H1 (cell line): Measurements from ENCODE around the gene FMNL1. TPM values are rescaled to one million over a fixed set of nuclear protein-coding genes. Genes with fewer than 3 reads are reported as not detected.

Experiments used
- CTCF ChIA-PET: fragments of 300-600 bp; sonication (Branson Sonifier 250); formaldehyde crosslinking; loops from one replicate; lab custom pipeline; 2021; ENCODE audit not compliant: partially characterized antibody; lab: Charles Lee
- POLR2A ChIA-PET: fragments of 300-600 bp; sonication (Branson Sonifier 250); formaldehyde crosslinking; loops from one replicate; lab custom pipeline; 2021; ENCODE audit warnings: inconsistent platforms; ENCODE audit not compliant: partially characterized antibody; lab: Charles Lee
- DNase-seq, 2 experiments: peaks; one replicate each; pipeline versions ENCODE4 v3.0.0 to v3.0.0-alpha.2; 2010 to 2022; ENCODE audit warnings: low spot score in 2 of 2, low read depth in 1 of 2, mixed read lengths in 1 of 2
- FAIRE-seq: peaks from 2 replicates; lab custom pipeline; 2011; peaks lifted over from hg19 to GRCh38; lab: Jason Lieb, UNC
- H2AFZ ChIP-seq: 2 replicates; pipeline ENCODE4 v1.8.1; 2012; ENCODE audit warnings: low read length, inconsistent platforms
- H2AK5ac ChIP-seq: 2 replicates; pipeline ENCODE4 v1.6.1; 2013; ENCODE audit warnings: low read depth, low read length
- H2BK120ac ChIP-seq: replicated peaks from 2 replicates; pipeline ENCODE3; 2013; ENCODE audit warnings: low read depth, low read length, inconsistent platforms
- H2BK12ac ChIP-seq: 2 replicates; pipeline ENCODE4 v1.6.1; 2013; ENCODE audit warnings: low read depth, low read length
- H2BK15ac ChIP-seq: 2 replicates; pipeline ENCODE4 v1.6.1; 2013; ENCODE audit warnings: low read length
- H2BK20ac ChIP-seq: 2 replicates; pipeline ENCODE4 v1.6.1; 2013; ENCODE audit warnings: low read length
- H2BK5ac ChIP-seq: 2 replicates; pipeline ENCODE4 v1.6.1; 2013; ENCODE audit warnings: low read depth, low read length
- H3K14ac ChIP-seq: 2 replicates; pipeline ENCODE4 v1.6.1; 2013; ENCODE audit warnings: inconsistent platforms; ENCODE audit not compliant: insufficient read length
- H3K18ac ChIP-seq: 2 replicates; pipeline ENCODE4 v1.6.1; 2013; ENCODE audit warnings: low read length; ENCODE audit errors: extremely low read depth
- H3K23ac ChIP-seq: 2 replicates; pipeline ENCODE4 v1.6.1; 2013; ENCODE audit warnings: inconsistent platforms; ENCODE audit not compliant: insufficient read length
- H3K23me2 ChIP-seq: 2 replicates; pipeline ENCODE4 v1.6.1; 2013; ENCODE audit warnings: low read depth, low read length
- H3K27ac ChIP-seq: 2 replicates; pipeline ENCODE4 v1.6.1; 2011; ENCODE audit warnings: low read depth, low read length, inconsistent platforms
- H3K27me3 ChIP-seq, 4 experiments: replicated peaks in 1 of 4; 1 replicate in 1 of 4; 2 replicates in 3 of 4; pipeline versions ENCODE4 v1.6.1 to v1.8.1; 2011 to 2013; ENCODE audit warnings: low read length in 3 of 4, mild to moderate bottlenecking in 3 of 4, inconsistent platforms in 2 of 4, mixed read lengths in 2 of 4, moderate library complexity in 1 of 4; ENCODE audit not compliant: control insufficient read depth in 3 of 4, insufficient read depth in 3 of 4; ENCODE audit errors: extremely low read depth in 1 of 4
- H3K36me3 ChIP-seq, 4 experiments: 2 replicates each; pipeline versions ENCODE4 v1.6.1 to v1.8.1; 2011 to 2013; ENCODE audit warnings: mild to moderate bottlenecking in 4 of 4, low read length in 3 of 4, moderate library complexity in 2 of 4, control low read depth in 1 of 4, inconsistent platforms in 1 of 4; ENCODE audit not compliant: insufficient read depth in 4 of 4, control insufficient read depth in 2 of 4
- H3K4ac ChIP-seq: replicated peaks from 2 replicates; pipeline ENCODE3; 2013; ENCODE audit warnings: low read length, low read depth, mixed read lengths, inconsistent platforms; ENCODE audit not compliant: insufficient read length
- H3K4me1 ChIP-seq, 4 experiments: replicated peaks in 1 of 4; 1 replicate in 1 of 4; 2 replicates in 3 of 4; pipeline versions ENCODE4 v1.6.1 to v1.8.1; 2011 to 2013; ENCODE audit warnings: low read length in 3 of 4, inconsistent platforms in 2 of 4, mixed read lengths in 1 of 4; ENCODE audit not compliant: insufficient read depth in 4 of 4, control insufficient read depth in 3 of 4
- H3K4me2 ChIP-seq, 2 experiments: 2 replicates each; pipeline versions ENCODE4 v1.6.1 to v1.8.1; 2011 to 2013; ENCODE audit warnings: low read depth in 2 of 2, low read length in 2 of 2, control low read depth in 1 of 2, inconsistent platforms in 1 of 2, mild to moderate bottlenecking in 1 of 2; ENCODE audit not compliant: insufficient read depth in 1 of 2
- H3K4me3 ChIP-seq, 4 experiments: fragments of 200-600, 300-600 bp in 1 of 4; sonication (generic), shearing (Covaris generic), sonication (Bioruptor Twin) in 1 of 4; 2 replicates each; pipeline versions ENCODE4 v1.5.1 to v1.8.1; 2011 to 2016; ENCODE audit warnings: low read length in 4 of 4, low read depth in 3 of 4, control low read depth in 2 of 4, inconsistent platforms in 2 of 4, mild to moderate bottlenecking in 2 of 4, mixed read lengths in 1 of 4, moderate library complexity in 1 of 4; ENCODE audit not compliant: insufficient read depth in 2 of 4; ENCODE audit errors: extremely low read depth in 1 of 4
- H3K56ac ChIP-seq: replicated peaks from 2 replicates; pipeline ENCODE3; 2013; ENCODE audit warnings: low read depth, mild to moderate bottlenecking, mixed read lengths, low read length, inconsistent platforms; ENCODE audit not compliant: insufficient read length
- H3K79me1 ChIP-seq: 2 replicates; pipeline ENCODE4 v1.6.1; 2013; ENCODE audit warnings: low read depth, low read length, control low read depth
- H3K79me2 ChIP-seq, 2 experiments: 2 replicates each; pipeline versions ENCODE4 v1.6.1 to v1.8.1; 2012 to 2013; ENCODE audit warnings: low read length in 2 of 2, mild to moderate bottlenecking in 2 of 2, inconsistent platforms in 1 of 2; ENCODE audit not compliant: insufficient read depth in 2 of 2, control insufficient read depth in 1 of 2
- H3K9ac ChIP-seq, 4 experiments: replicated peaks in 1 of 4; 1 replicate in 1 of 4; 2 replicates in 3 of 4; pipeline versions ENCODE4 v1.6.1 to v1.8.1; 2011 to 2013; ENCODE audit warnings: low read depth in 3 of 4, low read length in 3 of 4, control low read depth in 2 of 4, mild to moderate bottlenecking in 2 of 4, moderate library complexity in 2 of 4, inconsistent platforms in 1 of 4; ENCODE audit errors: extremely low read depth in 1 of 4
- H3K9me3 ChIP-seq, 2 experiments: 2 replicates each; pipeline versions ENCODE4 v1.6.1 to v1.8.1; 2012 to 2013; ENCODE audit warnings: mild to moderate bottlenecking in 2 of 2, moderate library complexity in 2 of 2, control low read depth in 1 of 2, inconsistent platforms in 1 of 2, low read depth in 1 of 2, low read length in 1 of 2, mixed read lengths in 1 of 2; ENCODE audit not compliant: insufficient read depth in 2 of 2
- H4K20me1 ChIP-seq, 2 experiments: replicated peaks in 1 of 2; 2 replicates each; pipeline versions ENCODE3 to v1.8.1; 2011 to 2013; ENCODE audit warnings: inconsistent platforms in 2 of 2, low read length in 2 of 2, mild to moderate bottlenecking in 1 of 2; ENCODE audit not compliant: insufficient read depth in 2 of 2, control insufficient read depth in 1 of 2
- H4K5ac ChIP-seq: 2 replicates; pipeline ENCODE4 v1.6.1; 2013; ENCODE audit warnings: low read length, low read depth, mixed read lengths, inconsistent platforms; ENCODE audit not compliant: insufficient read length
- H4K8ac ChIP-seq: 2 replicates; pipeline ENCODE4 v1.8.0; 2013; ENCODE audit warnings: mild to moderate bottlenecking, moderate library complexity, low read length, inconsistent platforms; ENCODE audit not compliant: insufficient read depth; ENCODE audit errors: extremely low read depth
- H4K91ac ChIP-seq: replicated peaks from 2 replicates; pipeline ENCODE3; 2013; ENCODE audit warnings: low read length, mixed read lengths, inconsistent platforms; ENCODE audit not compliant: insufficient read length
- CEBPB ChIP-seq: IDR thresholded peaks from 2 replicates; pipeline ENCODE4 v1.6.1; 2012; ENCODE audit warnings: low read depth, low read length
- MAFK ChIP-seq: IDR thresholded peaks from 2 replicates; pipeline ENCODE4 v1.6.1; 2012; ENCODE audit warnings: low read depth, mild to moderate bottlenecking, improper control_type of control experiment, low read length
- PHF8 ChIP-seq: fragments of 200-600 bp; sonication (generic); conservative IDR thresholded peaks from 2 replicates; pipeline ENCODE4 v1.7.1; 2012; ENCODE audit warnings: low read depth, mild to moderate bottlenecking, inconsistent platforms, low read length, moderate library complexity
- POU5F1 ChIP-seq: IDR thresholded peaks from 2 replicates; pipeline ENCODE4 v1.6.1; 2011; ENCODE audit warnings: low read depth, mild to moderate bottlenecking, low read length, moderate library complexity
- SUZ12 ChIP-seq: fragments of 200-600 bp; sonication (generic); IDR thresholded peaks from 2 replicates; pipeline ENCODE4 v1.6.1; 2012; ENCODE audit warnings: mild to moderate bottlenecking, inconsistent platforms, low read length, moderate library complexity, mixed read lengths
- ZNF274 ChIP-seq: IDR thresholded peaks from 2 replicates; pipeline ENCODE4 v1.7.0; 2012; ENCODE audit warnings: low read length, borderline replicate concordance; ENCODE audit errors: extremely low read depth
- WGBS, 2 experiments: shearing (Covaris generic) in 1 of 2; methylation state at CpG; one replicate each; pipeline versions ENCODE4 v1.1.6 to v1.1.7; 2013 to 2015; ENCODE audit warnings: low lambda C conversion rate in 2 of 2, mixed read lengths in 2 of 2, inconsistent platforms in 1 of 2, low coverage in 1 of 2, missing lambda C conversion rate in 1 of 2; ENCODE audit not compliant: insufficient replicate concordance in 2 of 2, insufficient coverage in 1 of 2, insufficient read length in 1 of 2; ENCODE audit errors: extremely low coverage in 1 of 2, missing lambda C conversion rate in 1 of 2; 5-methylcytosine and 5-hydroxymethylcytosine counted together
- polyA plus RNA-seq, 7 experiments: library from polyadenylated mRNA; depleted of rRNA in 3 of 7; stranded (reverse) in 5 of 7; unstranded in 2 of 7; fragments of >200 nt in 5 of 7; fragments of 200-250 nt in 2 of 7; gene quantifications; 1 replicate in 5 of 7; 2 replicates in 1 of 7; 4 replicates in 1 of 7; pipeline versions ENCODE4 v1.2.1 to v1.2.3, GENCODE V29; 2011 to 2013; ENCODE audit warnings: missing spikeins in 2 of 7, mixed read lengths in 2 of 7
- total RNA-seq: library from RNA; stranded (reverse); fragmentation: NEBNext Ultra II Directional; extraction: Animal tissue kit (Norgen Biotek cat#: 25700); gene quantifications from 2 replicates; pipeline ENCODE4 v1.2.1, GENCODE V29; 2021

Gene FMNL1
- total and polyA plus RNA-seq, 2 of the 8 experiments (the other 6 are each of a cell fraction or from before 2014, with no cell fraction given) = 2.5 to 8.6 TPM

DNA sequence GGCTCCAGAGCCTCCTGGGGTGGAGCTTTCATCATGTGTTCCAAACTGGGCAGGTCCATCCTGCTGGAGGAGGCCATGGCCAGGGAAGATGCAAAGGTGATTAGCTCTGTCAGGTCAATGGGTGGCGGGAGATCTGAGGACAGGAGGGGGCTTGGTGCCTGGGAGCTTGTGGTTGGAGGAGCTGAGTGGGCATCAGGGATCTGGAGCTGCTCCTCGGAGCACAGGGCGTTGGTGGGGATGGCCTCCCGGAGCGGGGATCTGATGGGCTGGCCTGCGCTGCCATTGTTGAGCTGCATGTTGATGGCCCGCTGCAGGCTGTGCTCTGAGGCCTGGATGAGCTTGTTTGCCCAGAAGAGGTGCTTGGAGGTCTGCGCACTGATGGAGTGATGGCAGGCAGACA is 33.7 kb downstream of the FMNL1 start:
- Histone ChIP-seq H2AK5ac (0 out of 2 replicates have a peak overlapping the region, but pooled peaks have one; percentile 15), H3K79me1 (peaks cover 3% of the 10 kb centered on the region; the same call in 1 of the 2 replicates), H2BK20ac (no peak overlapping the region), H4K20me1 (no peaks in the 10 kb centered on the region), H3K27ac (no peak overlapping the region), H3K4ac (no peak overlapping the region), H4K5ac (no peak overlapping the region), H3K56ac (no peak overlapping the region), H2AFZ (no peak overlapping the region), H3K27me3 (no peaks in the 10 kb centered on the region; a peak in 1 of 7 replicates), H3K4me2 (no peak overlapping the region), H4K8ac (no peak overlapping the region; the same call in 1 of the 2 replicates), H3K36me3 (peaks cover 0 to 3% (median 0%) of the 10 kb centered on the region in 4 experiments; a peak in 1 of 8 replicates), H3K23ac (no peak overlapping the region), H3K79me2 (no peaks in the 10 kb centered on the region), H3K9ac (no peak overlapping the region), H3K23me2 (no peaks in the 10 kb centered on the region; the same call in 1 of the 2 replicates), H2BK12ac (0 out of 2 replicates have a peak overlapping the region, but pooled peaks have one; percentile 50), H3K14ac (no peak overlapping the region), H3K4me1 (peaks cover 0 to 13% (median 5%) of the 10 kb centered on the region in 4 experiments; a peak in 6 of 7 replicates), H2BK120ac (no peak overlapping the region), H2BK5ac (peak overlapping the region; percentile 44; the same call in 1 of the 2 replicates), H4K91ac (peak overlapping the region; percentile 76), H3K18ac (no peak overlapping the region), H3K4me3 (no peak overlapping the region), H3K9me3 (no peaks in the 10 kb centered on the region), H2BK15ac (no peak overlapping the region)
- 92% methylated on average over 8 of the region's 8 CpGs; no CpG with 5 or more reads in 1 of the 2 experiments for WGBS, 2 experiments
- ChIA-PET CTCF (interaction anchor here (0.7 to 21.3 kb wide), 13 partner anchors 8 to 134 kb away, joined by 3 to 362 read pairs (median 4); partner anchors contain the start of genes ACBD4 and FMNL1), POLR2A (interaction anchor here (1.1 to 6.2 kb wide), 5 partner anchors 7 to 137 kb away, joined by 3 to 43 read pairs (median 4); partner anchors contain the start of genes HEXIM1 and HEXIM2)
- no peak for TF ChIP-seq POU5F1
- no peak for TF ChIP-seq MAFK
- TF ChIP-seq SUZ12 = no peak
- TF ChIP-seq PHF8 = no peak
- no peak for TF ChIP-seq ZNF274
- no peak for TF ChIP-seq CEBPB
- DNase-seq (no peak), FAIRE-seq (no peak)
